NCI-H774 (cell line): ENCODE measurements around the gene HOXD13.

ENCODE experiments used
- DNase-seq: peaks from one replicate; lab custom pipeline; 2025; lab: John Stamatoyannopoulos, UW

The HOXD13 gene

DNA sequence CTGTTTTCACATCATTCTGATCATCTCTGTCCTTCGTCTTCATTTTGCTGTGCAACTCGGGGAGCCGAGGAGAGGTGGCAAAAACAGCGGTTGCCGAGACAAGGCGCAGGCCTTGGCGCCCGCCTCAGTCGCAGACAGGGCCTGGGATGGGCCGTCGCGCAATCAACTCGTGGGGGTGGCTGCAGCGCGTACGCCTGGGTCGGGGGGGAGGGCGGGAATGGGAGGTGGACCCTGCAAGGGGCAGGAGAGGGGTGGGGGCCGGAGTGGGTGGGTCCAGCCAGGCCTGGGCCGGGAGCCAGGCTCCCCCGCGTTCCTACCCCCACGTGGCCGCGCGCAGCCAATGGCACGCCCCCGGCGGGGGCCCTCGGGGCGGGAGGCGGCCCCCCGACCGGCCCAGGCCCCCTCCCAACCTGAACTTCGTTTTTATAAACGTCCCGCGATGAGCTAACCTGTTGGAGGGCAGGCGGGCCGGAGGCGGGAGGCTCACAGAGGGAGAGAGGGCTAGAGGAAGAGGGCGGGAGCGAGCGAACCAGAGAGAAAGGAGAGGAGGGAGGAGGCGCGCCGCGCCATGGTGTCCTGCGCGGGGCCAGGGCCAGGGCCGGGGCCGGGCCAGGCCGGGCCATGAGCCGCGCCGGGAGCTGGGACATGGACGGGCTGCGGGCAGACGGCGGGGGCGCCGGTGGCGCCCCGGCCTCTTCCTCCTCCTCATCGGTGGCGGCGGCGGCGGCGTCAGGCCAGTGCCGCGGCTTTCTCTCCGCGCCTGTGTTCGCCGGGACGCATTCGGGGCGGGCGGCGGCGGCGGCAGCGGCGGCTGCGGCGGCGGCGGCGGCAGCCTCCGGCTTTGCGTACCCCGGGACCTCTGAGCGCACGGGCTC lies at the start of gene HOXD13:
TSS of gene HOXD13 (plus strand) at position 452 of the 875 bp plus-strand sequence. CDS start at position 622, 170 bp downstream.
- DNase-seq = peak; percentile 30

DNA sequence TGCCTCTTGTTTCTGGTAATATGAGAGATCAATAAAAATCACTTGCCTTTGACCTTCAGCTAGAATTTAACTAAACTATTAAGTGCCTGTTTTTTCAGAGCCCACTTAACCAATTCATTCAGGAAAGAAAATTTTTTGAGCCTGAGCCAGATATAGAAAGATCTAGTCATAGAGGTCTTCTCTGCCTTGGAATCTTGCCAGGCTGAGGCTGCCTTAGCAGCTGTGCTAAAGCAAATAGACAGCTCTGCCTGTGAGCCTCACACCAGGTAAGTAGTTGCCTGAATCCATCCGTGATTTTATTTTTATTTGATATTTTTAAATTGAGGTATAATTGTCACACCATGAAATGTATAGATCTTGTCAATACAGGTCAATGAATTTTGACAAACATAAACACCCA lies 36.1 kb upstream of the HOXD13 start:
- DNase-seq = peak; percentile 44

DNA sequence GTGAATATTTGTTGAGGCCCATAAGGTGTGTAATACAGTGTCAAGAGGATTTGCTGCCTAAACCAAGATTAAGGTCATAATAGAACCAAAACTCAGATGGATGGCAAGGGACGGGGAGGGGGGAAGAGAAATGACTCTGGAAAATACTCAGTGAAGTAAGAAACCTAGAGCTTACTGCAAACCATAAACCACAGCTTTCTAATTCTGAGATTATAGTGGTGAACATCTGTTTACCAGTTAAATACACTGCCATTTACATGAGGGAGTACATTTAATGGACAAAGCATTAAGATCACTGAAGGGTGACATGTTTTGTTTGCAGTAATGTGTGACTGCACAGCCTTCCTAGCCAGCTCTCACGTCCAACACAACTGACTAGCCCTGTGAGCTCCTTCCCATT lies 28.6 kb upstream of the HOXD13 start:
- DNase-seq = peak; percentile 50

DNA sequence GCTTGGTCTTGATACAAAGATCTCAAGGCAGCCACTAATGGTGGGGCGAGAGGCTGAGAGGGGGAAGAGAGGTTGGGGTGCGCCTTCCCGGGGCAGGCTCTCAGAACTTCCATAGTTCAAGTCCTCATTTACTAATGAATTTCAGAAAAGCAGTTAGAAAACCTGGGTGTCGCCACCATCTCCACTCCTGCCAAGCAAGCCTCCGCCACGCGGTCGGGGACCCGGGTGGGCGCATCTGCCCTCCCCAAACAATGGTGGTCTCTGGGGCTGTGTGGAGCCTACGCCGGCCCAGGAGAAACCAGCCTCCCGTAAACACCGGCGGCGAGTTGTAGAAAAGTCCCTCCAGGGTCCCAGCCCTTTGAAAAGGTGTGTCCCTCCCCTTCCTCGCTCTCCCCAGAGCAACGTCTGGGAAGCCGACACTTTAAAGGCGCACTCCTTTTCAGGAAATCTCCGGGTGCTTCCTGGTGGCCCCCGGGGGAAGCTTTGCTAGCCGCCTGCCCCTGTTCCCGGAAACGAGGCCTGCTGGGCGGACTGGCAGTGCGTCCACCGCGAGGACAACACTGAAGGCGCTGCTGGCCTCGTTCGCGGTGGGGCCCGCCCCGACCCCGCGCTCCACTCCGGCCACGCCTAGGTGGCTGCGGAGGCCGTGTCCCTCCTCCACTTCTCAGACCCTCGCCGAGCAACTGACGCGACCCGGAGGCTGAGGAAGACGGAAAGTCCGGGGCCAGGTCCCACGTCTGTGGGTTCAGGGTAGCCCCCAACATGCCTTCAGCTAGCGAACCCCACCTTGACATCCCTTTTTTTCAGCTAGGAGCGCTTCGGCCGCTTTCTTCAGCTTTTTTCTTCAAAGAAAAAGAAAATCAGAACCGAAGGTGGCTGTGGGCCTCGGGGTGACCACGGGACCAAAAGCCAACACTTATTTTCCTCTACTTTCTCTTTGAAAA lies 25.6 kb upstream of the HOXD13 start:
- no peak for DNase-seq

DNA sequence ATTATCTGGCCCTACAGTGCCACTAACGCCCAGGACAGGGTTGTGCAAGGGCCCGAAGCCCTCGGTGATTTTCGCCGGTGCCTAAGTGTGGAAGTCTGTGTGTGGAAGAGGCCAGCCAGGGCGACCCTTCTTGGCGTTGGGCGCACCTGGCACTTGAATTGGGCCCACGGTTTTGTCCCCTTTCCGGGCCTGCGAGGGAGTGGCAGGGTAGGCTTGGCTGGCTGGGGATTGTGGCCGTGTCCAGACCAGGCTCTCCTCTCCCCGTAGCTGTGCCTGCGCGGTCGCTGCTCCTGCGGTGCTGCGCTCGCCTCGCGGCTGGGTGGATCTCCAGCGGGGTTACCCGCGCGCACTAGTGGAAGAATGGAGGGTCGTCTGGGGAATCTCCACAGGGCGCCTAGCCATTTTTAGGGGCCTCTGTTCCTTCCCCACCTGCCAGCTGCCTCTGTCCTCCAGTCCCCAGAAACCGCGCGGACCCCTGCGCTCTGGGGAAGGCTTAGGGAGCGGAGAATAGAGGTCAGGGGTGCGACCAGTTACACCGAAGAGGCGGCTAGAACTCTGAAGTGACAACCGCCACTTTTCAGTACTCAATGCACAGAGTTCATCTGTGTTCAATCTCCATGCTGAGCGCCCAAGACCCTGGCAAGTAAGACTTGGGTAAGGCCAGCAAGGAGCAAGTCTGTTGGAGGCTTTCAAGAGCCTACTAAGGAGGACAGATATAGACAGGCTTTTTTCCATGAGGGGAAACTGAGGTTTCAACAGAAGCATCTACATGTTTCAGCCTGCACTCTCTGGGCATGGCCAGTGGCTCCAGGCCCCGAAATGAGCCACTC lies 24.7 kb upstream of the HOXD13 start:
- no peak for DNase-seq

DNA sequence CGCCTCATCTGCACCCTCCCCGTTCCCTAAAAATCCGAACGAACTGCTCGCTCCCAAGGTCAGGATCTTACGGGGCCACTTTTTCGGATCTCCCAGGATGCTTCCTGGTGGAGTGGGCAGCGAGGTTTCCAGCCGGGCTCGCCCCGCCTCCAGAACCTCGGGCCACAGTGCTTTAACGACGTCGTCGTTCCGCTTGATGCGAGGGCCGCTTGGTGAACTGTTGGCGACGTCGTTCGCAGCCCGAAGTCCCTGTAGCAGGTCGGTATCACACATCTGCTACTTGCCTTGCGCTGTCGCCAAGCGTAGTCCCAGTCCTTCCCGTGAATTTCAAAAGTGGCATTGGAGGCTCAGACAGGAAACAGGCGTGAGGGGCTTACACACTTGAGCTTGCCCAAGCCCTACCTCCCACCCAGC lies 24.1 kb upstream of the HOXD13 start:
- no peak for DNase-seq

DNA sequence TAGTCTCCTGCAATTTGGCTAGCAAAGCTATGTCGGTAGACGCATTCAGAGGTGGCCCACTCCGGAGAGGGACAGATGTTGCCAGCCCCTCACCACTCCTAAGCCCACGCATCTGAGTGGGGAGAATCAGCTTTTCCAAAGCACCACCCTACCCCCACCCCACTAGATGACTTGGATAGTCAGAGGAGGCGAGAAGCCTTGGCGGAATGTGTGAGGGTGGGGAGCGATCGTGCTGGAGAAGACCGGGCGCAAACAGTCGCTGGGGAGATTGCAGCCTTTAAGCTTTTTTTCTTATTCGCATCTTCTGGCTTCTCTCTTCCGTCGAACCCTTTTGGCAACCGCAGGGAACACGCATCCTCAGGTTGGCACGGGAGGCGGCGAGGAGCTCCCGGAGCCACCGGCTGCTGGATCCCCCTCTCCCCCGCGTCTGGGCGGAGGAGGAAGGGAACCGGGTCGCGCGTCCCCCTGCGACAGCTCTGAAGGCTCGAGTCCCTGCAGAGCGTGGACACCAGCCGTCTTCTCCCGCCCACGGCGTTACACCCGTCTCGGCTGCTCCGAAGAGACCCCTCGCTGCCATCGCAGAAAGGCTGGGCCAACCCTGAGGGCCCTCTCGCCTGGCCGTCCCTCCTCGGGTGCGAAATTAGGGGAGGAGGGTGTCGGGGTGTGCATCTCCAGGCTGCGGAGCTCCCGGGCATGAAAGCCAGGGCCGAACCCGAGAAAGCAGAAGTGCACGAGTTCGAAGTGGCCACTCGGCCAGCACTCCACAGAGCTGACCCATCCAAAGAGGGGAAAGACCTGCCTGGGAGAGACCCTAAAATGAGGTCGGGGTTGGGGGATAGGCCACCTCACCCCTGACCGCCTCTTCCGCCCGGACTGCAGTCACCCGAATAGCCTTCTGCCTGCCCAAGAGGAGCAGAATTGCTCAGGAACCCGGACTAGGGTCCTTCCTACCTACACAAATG lies 20.9 kb upstream of the HOXD13 start:
- DNase-seq = no peak

DNA sequence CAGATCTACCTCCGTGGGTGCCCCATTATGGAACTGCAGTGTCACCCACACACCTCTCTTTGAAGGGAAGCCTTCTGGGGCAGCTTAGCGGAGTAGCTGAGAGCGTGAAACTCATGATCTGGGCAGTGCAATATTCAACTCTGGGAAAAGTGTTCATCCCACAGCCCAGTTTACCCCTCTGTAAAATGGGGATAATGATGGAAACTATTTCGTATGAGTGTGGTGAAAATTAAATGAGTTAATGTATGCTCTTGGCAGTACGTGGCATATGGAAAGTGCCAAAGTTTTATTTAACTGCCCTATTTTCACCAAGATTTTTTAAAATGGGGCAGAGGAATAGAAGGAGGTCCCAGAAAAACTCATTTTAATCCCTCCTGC lies 20.2 kb upstream of the HOXD13 start:
- no peak for DNase-seq

DNA sequence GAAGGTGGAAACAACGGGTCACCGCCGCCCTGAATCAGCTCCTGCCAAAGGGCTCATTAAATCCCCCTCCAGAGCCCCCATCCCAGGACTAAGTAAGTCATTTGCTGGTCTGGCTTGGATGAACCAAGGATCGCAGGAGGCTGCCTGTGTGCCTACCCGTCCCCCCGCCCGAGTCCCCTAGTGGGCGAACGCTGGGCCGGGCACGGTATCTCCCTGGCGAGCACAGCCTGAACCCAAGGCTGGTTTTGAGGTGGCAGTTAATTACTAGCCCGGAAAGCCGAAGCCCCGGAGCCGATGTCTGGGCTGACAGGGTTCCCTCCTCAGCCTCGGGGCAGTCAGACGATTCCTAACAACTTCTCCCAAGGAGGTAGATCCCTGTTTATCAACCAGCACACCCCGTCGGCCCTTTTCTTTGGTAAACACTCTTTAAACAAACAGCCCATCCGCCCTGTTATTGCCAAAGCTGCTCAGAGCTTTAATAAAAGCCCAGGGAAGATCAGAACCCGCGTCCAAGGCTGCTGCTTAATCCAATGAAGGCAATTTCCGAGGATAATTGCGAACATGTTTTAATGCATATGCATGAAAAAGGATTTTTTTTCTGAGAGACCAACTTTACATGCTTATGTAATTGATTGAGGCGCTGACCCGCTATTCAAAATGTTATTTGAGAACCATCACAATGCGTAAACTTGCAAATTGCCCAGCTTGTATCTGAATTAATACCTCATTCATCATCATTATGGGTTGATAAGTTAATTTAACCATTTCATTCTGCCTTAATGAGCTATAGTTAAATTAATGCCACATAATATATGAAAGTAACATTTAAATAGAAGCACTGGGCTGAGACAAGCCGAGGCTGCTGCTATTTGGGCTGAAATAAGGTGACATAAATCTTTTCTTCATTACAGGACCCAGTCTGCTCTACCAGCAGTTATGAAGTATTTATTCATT lies 19.3 kb upstream of the HOXD13 start:
- DNase-seq = no peak

DNA sequence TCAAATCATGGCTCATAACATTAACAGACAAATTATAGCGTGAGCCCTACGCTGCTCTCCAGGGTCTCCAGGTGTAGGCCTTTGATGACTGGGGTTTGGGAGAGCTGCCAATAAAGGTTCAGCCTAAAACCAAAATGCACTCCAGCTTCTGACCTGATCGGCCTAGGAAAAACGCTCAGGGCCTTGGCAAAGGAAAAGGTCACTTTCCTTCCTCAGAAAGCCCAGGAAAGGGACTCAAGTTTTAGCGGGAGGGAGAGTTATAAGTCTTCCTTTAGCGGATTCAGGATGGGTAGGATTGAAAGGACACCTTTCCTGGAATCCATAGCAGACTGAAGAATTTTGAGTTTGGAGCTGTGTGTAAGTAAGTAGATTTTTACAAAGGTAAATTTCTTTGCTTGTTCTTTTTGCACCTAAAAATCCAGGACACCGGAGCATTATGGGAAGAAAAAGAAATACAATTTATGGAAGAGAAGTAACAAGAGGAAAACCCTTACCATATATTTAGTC lies 17.5 kb upstream of the HOXD13 start:
- DNase-seq = no peak

DNA sequence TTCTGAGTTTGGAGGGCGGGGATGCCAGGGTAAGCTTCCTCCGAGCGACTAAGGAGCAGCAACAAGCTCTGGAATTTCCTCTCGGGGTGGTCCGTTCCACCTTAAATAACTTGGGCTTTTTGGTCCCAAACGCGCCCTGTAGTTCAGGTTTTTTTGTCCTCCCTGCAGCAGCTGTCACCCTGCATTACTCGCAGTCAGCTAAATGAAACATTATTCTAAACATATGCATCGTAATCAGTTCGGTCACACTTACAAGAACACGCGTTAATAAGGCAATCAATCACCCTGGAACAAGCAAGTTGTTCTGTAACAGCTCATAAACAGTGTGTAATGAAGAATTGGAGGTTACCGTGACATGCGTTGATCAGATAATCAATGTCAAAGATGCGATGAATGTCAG lies 17.0 kb upstream of the HOXD13 start:
- DNase-seq = no peak

DNA sequence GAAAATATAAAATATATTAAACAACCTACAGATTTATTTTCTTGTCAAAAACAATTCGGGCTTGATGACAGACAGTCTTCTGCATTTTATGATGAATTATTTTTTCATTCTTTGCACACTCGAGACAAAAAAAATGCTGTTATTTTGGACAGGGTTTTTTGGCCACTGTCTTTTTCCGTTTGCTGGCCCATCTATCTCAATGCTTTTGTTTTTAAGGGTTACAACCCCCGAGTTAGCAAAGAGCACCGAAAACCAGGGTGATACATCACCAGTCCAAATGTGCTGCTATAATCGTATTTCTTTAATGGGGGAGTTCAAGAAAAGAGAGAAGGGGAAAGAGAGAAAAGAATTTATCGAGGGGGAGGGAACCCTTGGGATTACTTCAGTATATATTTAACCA lies 16.5 kb upstream of the HOXD13 start:
- DNase-seq = no peak

DNA sequence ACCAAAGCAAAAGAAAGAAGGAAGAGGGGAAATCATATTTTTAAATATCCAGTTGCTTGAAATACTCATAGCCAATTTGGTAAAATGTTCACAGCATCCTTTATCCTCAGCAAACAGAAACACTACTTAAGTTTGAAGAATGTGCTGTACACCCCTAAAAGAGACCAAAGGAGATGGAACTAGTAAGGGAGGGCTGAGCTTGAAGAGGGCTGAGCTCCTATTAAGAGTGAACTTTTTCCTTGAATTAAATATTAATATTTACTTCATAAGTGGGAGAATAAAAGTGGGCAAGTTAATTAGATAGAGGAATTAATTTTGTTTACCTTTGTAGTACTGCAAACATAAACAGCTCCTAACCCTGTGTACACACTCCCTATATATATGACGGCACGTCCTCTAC lies 15.7 kb upstream of the HOXD13 start:
- DNase-seq = no peak

DNA sequence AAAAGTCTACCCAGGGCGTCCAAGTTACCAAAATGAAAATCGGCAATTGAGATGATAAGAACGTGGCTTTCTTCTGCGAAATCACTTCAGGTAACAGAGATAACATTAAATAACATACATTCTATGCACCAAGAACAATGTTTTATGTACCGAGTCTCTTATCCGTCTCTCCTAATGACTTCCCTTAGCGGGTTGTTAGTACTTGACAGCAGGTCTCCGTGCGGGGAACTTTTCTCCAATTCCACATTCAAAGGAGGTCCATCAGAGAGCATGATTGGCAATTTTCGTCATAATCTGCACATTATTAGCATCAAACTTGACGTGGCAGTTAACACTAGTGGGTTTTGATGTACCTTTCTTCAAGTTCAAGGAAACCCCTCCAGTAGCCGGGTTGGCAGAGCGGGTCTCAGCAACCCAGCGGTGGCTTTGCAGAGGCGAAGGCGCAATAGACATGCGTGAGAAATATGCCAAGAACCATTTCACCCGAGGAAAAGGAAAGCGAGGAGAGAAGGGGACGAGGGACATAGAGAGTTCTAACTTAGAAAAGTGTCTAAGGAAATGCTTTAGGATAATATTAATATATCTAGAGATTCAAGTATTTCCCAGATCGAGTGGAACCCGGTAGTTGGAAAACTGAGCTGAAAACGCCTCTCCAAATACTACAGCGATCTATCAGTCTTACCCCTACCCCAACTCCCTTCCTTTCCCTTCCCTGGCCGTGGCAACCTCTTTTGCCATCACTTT lies 13.8 kb upstream of the HOXD13 start:
- DNase-seq = no peak

DNA sequence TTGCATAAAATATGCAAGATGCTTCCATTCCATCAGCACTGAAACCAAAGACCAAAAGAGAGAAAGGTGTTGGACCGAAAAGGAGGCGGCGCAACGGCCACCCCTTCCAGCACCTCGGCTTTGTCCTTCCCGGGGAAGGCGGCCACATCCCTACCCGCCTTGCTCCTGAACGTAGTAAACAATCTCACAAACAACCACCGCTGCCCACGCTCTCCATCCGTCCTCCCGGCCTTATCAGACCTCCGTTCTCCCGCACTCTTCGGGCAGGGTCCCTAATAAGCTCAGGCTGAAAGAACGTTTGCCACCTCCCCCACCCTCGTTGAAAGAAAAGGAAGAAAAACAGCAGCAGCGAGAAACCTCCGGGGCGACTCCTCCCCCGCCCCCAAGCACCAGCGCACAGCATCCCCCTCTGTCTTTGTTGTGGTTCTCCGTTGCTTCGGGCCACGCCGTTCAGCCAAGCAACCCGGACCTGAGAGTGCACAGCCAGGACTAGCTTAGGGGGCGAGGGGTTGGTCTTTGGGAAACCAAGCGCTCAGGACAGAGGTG lies 13.2 kb upstream of the HOXD13 start:
- peak; percentile 40 for DNase-seq

DNA sequence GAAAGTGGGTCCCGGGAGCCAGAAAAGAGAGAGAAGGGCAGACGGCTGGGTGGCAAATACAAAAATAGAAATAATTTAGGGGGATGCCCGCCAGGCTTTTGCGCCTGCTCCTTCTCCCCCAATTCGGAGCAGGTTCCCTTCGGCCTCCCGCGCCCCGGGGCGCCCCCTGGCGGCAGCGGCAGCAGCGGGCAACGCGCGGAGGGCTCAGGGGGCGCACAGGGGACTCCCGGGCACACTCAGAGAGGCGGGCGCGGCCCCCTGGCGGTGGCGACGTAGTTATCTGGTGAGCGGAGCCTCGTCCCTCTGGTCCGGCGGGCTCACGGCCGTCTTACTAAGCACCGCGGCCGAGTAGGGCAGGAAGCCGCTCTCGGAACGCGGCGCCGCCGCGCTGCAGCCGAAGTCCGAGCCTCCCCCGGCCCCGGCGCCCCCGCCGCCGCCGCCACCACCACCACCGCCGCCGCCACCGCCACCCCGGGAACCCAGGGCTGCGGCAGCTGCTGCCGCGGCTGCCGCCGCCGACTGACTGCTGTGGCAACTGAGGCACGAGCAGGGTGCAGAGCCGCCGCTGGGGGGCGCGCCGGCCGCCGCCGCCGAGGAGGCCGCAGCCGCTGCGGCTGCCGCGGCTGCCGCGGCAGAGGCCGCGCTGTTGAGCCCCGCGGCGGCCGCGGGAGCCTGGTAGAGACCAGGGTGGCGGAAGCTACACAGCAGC lies 12.5 kb upstream of the HOXD13 start:
- DNase-seq = peak; percentile 86

DNA sequence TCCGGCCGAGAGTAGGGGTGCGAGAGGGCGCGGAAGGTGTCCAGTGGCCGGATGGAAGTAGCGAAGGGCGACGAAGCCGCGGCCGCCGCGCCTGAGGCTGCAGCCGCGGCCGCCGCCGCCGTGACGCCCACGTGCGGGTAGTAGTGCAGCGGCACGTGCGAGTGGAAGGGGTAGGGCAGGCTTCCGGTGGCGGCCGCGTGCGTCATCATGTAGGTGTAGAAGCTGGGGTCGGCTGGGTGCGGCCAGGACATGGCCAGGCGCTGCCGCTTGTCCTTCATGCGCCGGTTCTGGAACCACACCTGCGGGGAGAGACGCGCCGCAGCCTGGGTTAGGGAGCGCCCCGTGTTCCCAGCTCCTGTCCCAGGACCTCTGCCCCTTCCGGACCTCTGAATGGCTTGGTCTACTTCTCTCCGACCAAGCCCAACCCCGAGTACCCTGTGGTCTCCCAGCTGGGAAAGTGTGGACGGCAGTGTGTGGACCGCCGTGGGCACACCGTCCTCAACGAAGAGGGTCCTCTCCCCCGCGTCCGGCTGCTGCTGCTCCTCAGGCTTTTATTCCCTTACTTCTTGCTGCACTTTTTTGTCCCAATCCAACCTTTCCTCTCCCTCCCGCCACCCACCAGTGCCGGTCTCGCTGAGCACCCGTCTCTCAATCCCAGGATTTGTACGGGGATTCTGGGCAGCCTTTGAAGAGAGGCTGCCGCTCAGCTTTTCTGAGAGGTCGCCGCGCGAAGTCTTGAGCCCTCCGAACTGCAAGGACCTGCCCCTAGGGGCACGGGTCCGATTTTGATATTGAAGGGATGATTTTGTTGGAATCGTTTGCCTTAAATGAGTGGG lies 11.8 kb upstream of the HOXD13 start:
- DNase-seq = no peak
